NCI-H226 (cell line): ENCODE measurements around the gene ACVR1.

ENCODE experiments used
- DNase-seq: peaks from one replicate; pipeline ENCODE4 v3.0.0-alpha.2; 2015

Gene ACVR1

DNA sequence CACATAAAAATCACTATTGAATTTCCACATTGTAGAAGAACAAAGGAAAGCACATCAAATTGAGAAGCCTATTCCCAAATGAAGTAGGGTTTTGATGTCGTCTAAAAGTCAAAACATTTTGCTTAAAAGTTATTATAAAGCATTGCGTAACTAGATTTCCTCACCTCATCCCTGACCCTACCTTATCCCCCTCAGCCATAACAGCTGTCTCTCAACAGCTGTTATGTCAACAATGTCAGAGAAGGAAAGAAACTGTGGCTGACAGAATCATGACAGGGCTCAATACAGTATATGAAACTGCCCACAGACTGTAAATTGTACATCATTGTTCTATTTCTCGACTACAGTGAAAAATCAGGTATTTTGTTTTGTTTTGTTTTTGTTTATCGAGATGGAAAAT lies 184.4 kb downstream of the ACVR1 start:
- no peak for DNase-seq

DNA sequence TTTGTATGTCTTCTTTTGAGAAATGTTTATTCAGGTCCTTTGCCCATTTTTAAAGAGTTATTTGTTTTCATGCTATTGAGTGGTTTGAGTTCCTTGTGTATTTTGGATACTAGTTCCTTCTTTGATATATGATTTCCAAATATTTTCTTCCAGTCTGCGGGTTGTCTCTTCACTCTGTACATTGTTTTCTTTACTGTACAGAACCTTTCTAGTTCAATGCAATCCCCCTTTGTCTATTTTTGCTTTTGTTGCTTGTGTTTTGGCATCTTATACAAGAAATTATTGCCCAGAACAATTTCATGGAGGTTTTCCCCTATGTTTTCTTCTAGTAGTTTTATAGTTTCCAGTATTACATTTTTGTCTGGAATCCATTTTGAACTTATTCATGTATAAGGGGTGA lies 185.0 kb downstream of the ACVR1 start:
- DNase-seq: no peak
